IMR-90 (cell line): ENCODE data around the gene TENT5C. TPM values are rescaled to one million over a fixed set of nuclear protein-coding genes. Genes with fewer than 3 reads are reported as not detected.

Experiments used
- ATAC-seq: fragments of 200-7000 bp; cut with Tn5 transposase; 2 replicates; pipeline ENCODE4 v1.9.1; 2020; ENCODE audit warnings: low read depth, mild to moderate bottlenecking, moderate library complexity
- BruUV-seq: library from RNA; stranded (reverse); fragments of 400-500 nt; replicated peaks from 2 replicates; lab custom pipeline; 2021; lab: Mats Ljungman, UMichigan
- CTCF ChIA-PET: fragments of 300-600 bp; formaldehyde crosslinking; extraction: SDS; loops from one replicate; lab custom pipeline; 2021; ENCODE audit warnings: antibody characterized with exemption; lab: Yijun Ruan, JAX
- POLR2A ChIA-PET: fragments of 300-600 bp; sonication (Branson Sonifier 250); formaldehyde crosslinking; loops from one replicate; lab custom pipeline; 2022; ENCODE audit warnings: antibody characterized with exemption; ENCODE audit not compliant: unreplicated experiment; lab: Charles Lee
- DNase-seq: peaks from one replicate; pipeline ENCODE4 v3.0.0; 2013
- H2AFZ ChIP-seq: replicated peaks from 2 replicates; pipeline ENCODE3; 2013; ENCODE audit warnings: low read length, mild to moderate bottlenecking; ENCODE audit not compliant: poor library complexity
- H2AK5ac ChIP-seq: 2 replicates; pipeline ENCODE4 v1.6.1; 2013; ENCODE audit warnings: low read depth, low read length, inconsistent platforms
- H2AK9ac ChIP-seq: replicated peaks from 2 replicates; pipeline ENCODE3; 2013; ENCODE audit warnings: mild to moderate bottlenecking, low read depth, low read length, moderate library complexity; ENCODE audit not compliant: poor library complexity
- H2BK120ac ChIP-seq: 2 replicates; pipeline ENCODE4 v1.6.1; 2013; ENCODE audit warnings: low read depth, low read length, inconsistent platforms
- H2BK15ac ChIP-seq: 3 replicates; pipeline ENCODE4 v1.6.1; 2013; ENCODE audit warnings: low read depth, low read length, inconsistent platforms
- H2BK20ac ChIP-seq: 2 replicates; pipeline ENCODE4 v1.6.1; 2013; ENCODE audit warnings: low read depth, mild to moderate bottlenecking, inconsistent platforms, low read length, moderate library complexity
- H2BK5ac ChIP-seq: 2 replicates; pipeline ENCODE4 v1.6.1; 2013; ENCODE audit warnings: mild to moderate bottlenecking, low read depth, low read length, inconsistent platforms; ENCODE audit not compliant: poor library complexity, severe bottlenecking
- H3K14ac ChIP-seq: replicated peaks from 2 replicates; pipeline ENCODE4 v1.6.1; 2013; ENCODE audit warnings: low read depth, low read length, inconsistent platforms
- H3K18ac ChIP-seq: 2 replicates; pipeline ENCODE4 v1.6.1; 2013; ENCODE audit warnings: low read depth, low read length, control low read depth
- H3K23ac ChIP-seq: 2 replicates; pipeline ENCODE4 v1.6.1; 2013; ENCODE audit warnings: low read depth, low read length, inconsistent platforms
- H3K27ac ChIP-seq: 2 replicates; pipeline ENCODE4 v1.5.1; 2013; ENCODE audit warnings: mild to moderate bottlenecking, control low read depth, low read length; ENCODE audit not compliant: insufficient read depth
- H3K27me3 ChIP-seq: 2 replicates; pipeline ENCODE4 v1.6.1; 2013; ENCODE audit warnings: low read length; ENCODE audit not compliant: control insufficient read depth, insufficient read depth
- H3K36me3 ChIP-seq: 2 replicates; pipeline ENCODE4 v1.6.1; 2013; ENCODE audit warnings: low read length, mixed read lengths; ENCODE audit not compliant: control insufficient read depth, insufficient read depth
- H3K4ac ChIP-seq: 2 replicates; pipeline ENCODE4 v1.6.1; 2013; ENCODE audit warnings: low read depth, low read length, inconsistent platforms
- H3K4me1 ChIP-seq: 2 replicates; pipeline ENCODE4 v1.6.1; 2013; ENCODE audit warnings: low read length, mixed read lengths; ENCODE audit not compliant: control insufficient read depth, insufficient read depth
- H3K4me2 ChIP-seq: 2 replicates; pipeline ENCODE4 v1.6.1; 2013; ENCODE audit warnings: low read depth, mild to moderate bottlenecking, control low read depth, low read length, moderate library complexity
- H3K4me3 ChIP-seq: 2 replicates; pipeline ENCODE4 v1.5.1; 2013; ENCODE audit warnings: low read depth, mild to moderate bottlenecking, control low read depth, low read length, moderate library complexity; ENCODE audit not compliant: insufficient read depth
- H3K56ac ChIP-seq: 2 replicates; pipeline ENCODE4 v1.6.1; 2013; ENCODE audit warnings: low read length, inconsistent platforms; ENCODE audit not compliant: insufficient read depth; ENCODE audit errors: extremely low read depth
- H3K79me1 ChIP-seq, 2 experiments: 2 replicates each; pipeline ENCODE4 v1.6.1; 2013; ENCODE audit warnings: low read length in 2 of 2, inconsistent platforms in 1 of 2, low read depth in 1 of 2
- H3K9ac ChIP-seq: 2 replicates; pipeline ENCODE4 v1.6.1; 2013; ENCODE audit warnings: low read depth, low read length, control low read depth
- H3K9me1 ChIP-seq: 2 replicates; pipeline ENCODE4 v1.6.1; 2013; ENCODE audit warnings: low read length, inconsistent platforms; ENCODE audit not compliant: insufficient read depth
- H3K9me3 ChIP-seq: 2 replicates; pipeline ENCODE4 v1.6.1; 2013; ENCODE audit warnings: low read length; ENCODE audit not compliant: control insufficient read depth, insufficient read depth
- H4K20me1 ChIP-seq: 2 replicates; pipeline ENCODE4 v1.6.1; 2013; ENCODE audit warnings: low read length, inconsistent platforms; ENCODE audit not compliant: insufficient read depth
- H4K5ac ChIP-seq: 2 replicates; pipeline ENCODE4 v1.6.1; 2013; ENCODE audit warnings: mild to moderate bottlenecking, low read depth, low read length, control low read depth
- H4K8ac ChIP-seq, 2 experiments: 2 replicates each; pipeline ENCODE4 v1.6.1; 2013; ENCODE audit warnings: low read depth in 2 of 2, low read length in 2 of 2, control low read depth in 1 of 2, inconsistent platforms in 1 of 2
- H4K91ac ChIP-seq: 2 replicates; pipeline ENCODE4 v1.6.1; 2013; ENCODE audit warnings: low read depth, low read length, inconsistent platforms; ENCODE audit not compliant: insufficient read depth
- BHLHE40 ChIP-seq: fragments of 150-350 bp; IDR thresholded peaks from 2 replicates; pipeline ENCODE4 v1.6.1; 2016; ENCODE audit warnings: mild to moderate bottlenecking, low read depth, low read length
- CEBPB ChIP-seq: IDR thresholded peaks from 2 replicates; pipeline ENCODE4 v1.6.1; 2012; ENCODE audit warnings: low read depth, low read length, improper control_type of control experiment
- CHD1 ChIP-seq: IDR thresholded peaks from 2 replicates; pipeline ENCODE4 v1.6.1; 2012; ENCODE audit warnings: low read depth, low read length, improper control_type of control experiment
- CTCF ChIP-seq: conservative IDR thresholded peaks from 2 replicates; pipeline ENCODE4 v1.5.1; 2012; ENCODE audit warnings: mild to moderate bottlenecking, low read depth, low read length, improper control_type of control experiment
- MAZ ChIP-seq: IDR thresholded peaks from 2 replicates; pipeline ENCODE4 v1.6.1; 2012; ENCODE audit warnings: low read depth, mild to moderate bottlenecking, low read length, improper control_type of control experiment, moderate library complexity, borderline replicate concordance
- RAD21 ChIP-seq: IDR thresholded peaks from 2 replicates; pipeline ENCODE4 v1.6.1; 2012; ENCODE audit warnings: low read length, improper control_type of control experiment
- WGBS, 2 experiments: methylation state at CpG; one replicate each; pipeline versions ENCODE4 v1.1.5 to v1.1.7; 2013; ENCODE audit warnings: missing lambda C conversion rate in 2 of 2; ENCODE audit not compliant: insufficient read length in 1 of 2; ENCODE audit errors: extremely low coverage in 2 of 2; 5-methylcytosine and 5-hydroxymethylcytosine counted together
- dilution Hi-C: fragments of 300-500 bp; cut with HindIII; formaldehyde crosslinking; loops from one replicate; pipeline ENCODE4 v1.14.3; 2018; ENCODE audit warnings: low sequenced_read_pairs; ENCODE audit not compliant: unreplicated experiment
- in situ Hi-C: fragments of 300-500 bp; cut with MboI; formaldehyde crosslinking; loops from 3 replicates; pipeline ENCODE4 v1.14.3; 2019; ENCODE audit warnings: low sequenced_read_pairs, inconsistent platforms, mixed read lengths
- intact Hi-C: fragments of 100-400 bp; cut with micrococcal nuclease; formaldehyde crosslinking; loops from 2 replicates; pipeline ENCODE4 v1.10.0; 2022
- polyA plus RNA-seq, 3 experiments: library from polyadenylated mRNA; depleted of rRNA; stranded (reverse); fragments of >200 nt; gene quantifications; 2 replicates each; pipeline ENCODE4 v1.2.3, GENCODE V29; 2012; ENCODE audit warnings: low replicate concordance in 1 of 3
- total RNA-seq: library from RNA; depleted of rRNA; stranded (reverse); fragments of >200 nt; gene quantifications from 2 replicates; pipeline ENCODE4 v1.2.3, GENCODE V29; 2012

TENT5C gene
- total and polyA plus RNA-seq, 2 of the 4 experiments (the other 2 are of a cell fraction), result 1.5 to 4.1 TPM

DNA sequence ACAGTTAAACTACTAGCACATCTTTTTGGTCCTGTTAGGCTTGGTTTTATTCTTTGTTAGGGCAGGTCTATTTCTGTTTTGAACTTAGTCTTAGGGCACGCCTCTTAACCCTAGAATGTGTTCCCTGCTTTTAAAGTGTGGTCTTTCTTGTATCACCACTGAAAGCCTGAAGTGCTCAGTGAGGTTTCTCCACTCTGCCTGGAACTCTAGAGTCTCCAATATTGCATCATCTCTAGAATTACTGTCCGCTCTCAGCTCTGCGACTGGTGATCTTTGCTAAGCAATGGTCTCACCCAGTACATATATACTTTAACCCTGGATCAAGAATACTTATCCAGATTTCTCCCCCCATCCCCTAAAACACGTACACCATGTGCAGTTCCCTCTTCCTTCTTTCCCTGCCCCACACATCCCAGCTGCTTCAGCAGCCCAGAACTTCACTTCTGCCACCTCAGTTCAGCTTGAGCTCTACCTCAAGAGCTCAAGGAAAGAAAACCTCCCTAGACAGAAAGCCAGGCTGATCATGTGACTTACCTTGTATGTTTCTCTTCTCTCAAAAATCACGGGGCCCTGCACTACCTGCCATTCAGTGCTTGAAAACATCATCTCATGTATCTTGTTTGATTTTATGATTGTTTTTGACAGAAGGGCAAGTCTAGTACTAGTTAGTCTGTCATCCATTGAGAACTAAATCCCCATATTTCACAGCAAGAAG is 59.9 kb downstream of the TENT5C start:
- Histone ChIP-seq H3K56ac (no peak overlapping the region), H3K27ac (no peak overlapping the region), H4K5ac (no peak overlapping the region), H3K9me3 (no peaks in the 10 kb centered on the region), H2AK5ac (no peak overlapping the region), H3K4me2 (no peak overlapping the region), H3K4me1 (no peaks in the 10 kb centered on the region), H2AFZ (no peak overlapping the region), H4K20me1 (no peaks in the 10 kb centered on the region), H2AK9ac (no peak overlapping the region), H3K27me3 (no peaks in the 10 kb centered on the region), H3K36me3 (no peaks in the 10 kb centered on the region), H3K79me1 (no peaks in the 10 kb centered on the region), H3K18ac (no peak overlapping the region), H3K4me3 (no peak overlapping the region), H3K4ac (no peak overlapping the region), H3K9me1 (no peaks in the 10 kb centered on the region), H3K9ac (no peak overlapping the region), H2BK5ac (no peak overlapping the region), H3K23ac (no peak overlapping the region), H2BK120ac (no peak overlapping the region), H2BK15ac (no peak overlapping the region), H3K14ac (no peak overlapping the region), H4K91ac (no peak overlapping the region), H4K8ac (no peak overlapping the region), H2BK20ac (no peak overlapping the region)
- ChIA-PET CTCF (no interaction called here), POLR2A (no interaction called here)
- no peak for TF ChIP-seq BHLHE40
- no peak for TF ChIP-seq MAZ
- no peak for TF ChIP-seq RAD21
- peak; percentile 69; the same call in 1 of the 2 replicates for TF ChIP-seq CEBPB
- no peak for TF ChIP-seq CTCF
- TF ChIP-seq CHD1, result no peak
- ATAC-seq, result no peak
- 100% methylated on average over 2 of the region's 5 CpGs; no CpG with 5 or more reads in 1 of the 2 experiments for WGBS, 2 experiments
- DNase-seq, result no peak
- BruUV-seq, result no TSS peak
- dilution Hi-C loops (no loop called here), intact Hi-C loops (no loop called here), in situ Hi-C loops (no loop called here)
